Stimulated activated CD4-positive, alpha-beta T cell treated with anti-CD3 and anti-CD28 coated beads, Interleukin-15, amount 100 ng/mL, for 48 hours (primary cell): Measurements from ENCODE around the gene NECTIN2.
"Not testable (repeated sequence)": the region's sequence is repeated elsewhere in the genome, so short reads cannot be mapped to it uniquely, and the experiment has no call there.

Source experiments
- DNase-seq, 2 donors: peaks; one replicate each; pipeline ENCODE4 v3.0.0-alpha.2; 2020; ENCODE audit warnings: low read depth in 2 of 2

Gene NECTIN2

GRCh38 chr19:44817725-44818465 lies 28.2 kb upstream of the NECTIN2 start:
- no peak for DNase-seq

GRCh38 chr19:44818466-44819031 lies 27.5 kb upstream of the NECTIN2 start:
- no peak for DNase-seq

- DNase-seq, result no peak
Measured at GRCh38 chr19:44819246-44819832, 26.8 kb upstream of the NECTIN2 start.

GRCh38 chr19:44820648-44821609 lies 25.2 kb upstream of the NECTIN2 start:
- DNase-seq, result no peak

GRCh38 chr19:44822177-44822576 lies 23.9 kb upstream of the NECTIN2 start:
- no peak for DNase-seq

GRCh38 chr19:44822670-44823372 lies 23.3 kb upstream of the NECTIN2 start:
- no peak for DNase-seq

GRCh38 chr19:44823373-44823698 lies 22.8 kb upstream of the NECTIN2 start:
- DNase-seq, result no peak

GRCh38 chr19:44824761-44825160 lies 21.3 kb upstream of the NECTIN2 start:
- DNase-seq, result no peak

GRCh38 chr19:44832875-44833274 lies 13.2 kb upstream of the NECTIN2 start:
- not testable (repeated sequence) for DNase-seq

GRCh38 chr19:44834399-44834798 lies 11.7 kb upstream of the NECTIN2 start:
- DNase-seq, result not testable (repeated sequence)

- no peak for DNase-seq
Measured at GRCh38 chr19:44839276-44839675, 6.8 kb upstream of the NECTIN2 start.

- DNase-seq, result no peak
Measured at GRCh38 chr19:44840811-44841210, 5.3 kb upstream of the NECTIN2 start.

GRCh38 chr19:44841231-44841630 lies 4.9 kb upstream of the NECTIN2 start:
- DNase-seq, result no peak

- DNase-seq, result no peak
Measured at GRCh38 chr19:44845286-44845611, 848 bp upstream of the NECTIN2 start.

GRCh38 chr19:44846455-44847143 lies 502 bp downstream of the NECTIN2 start:
- no peak for DNase-seq

GRCh38 chr19:44847144-44848035 lies 1.3 kb downstream of the NECTIN2 start:
- no peak for DNase-seq

GRCh38 chr19:44848036-44848811 lies 2.1 kb downstream of the NECTIN2 start:
- DNase-seq, result no peak

GRCh38 chr19:44848812-44849447 lies 2.8 kb downstream of the NECTIN2 start:
- DNase-seq, result no peak

- DNase-seq, result no peak
Measured at GRCh38 chr19:44850641-44851109, 4.6 kb downstream of the NECTIN2 start.
